ENCODE results near the gene NDUFB2. TPM values are rescaled to one million over a fixed set of nuclear protein-coding genes. Genes with fewer than 3 reads are reported as not detected.
"Not testable (repeated sequence)": the region's sequence is repeated elsewhere in the genome, so short reads cannot be mapped to it uniquely, and the experiment has no call there.

NDUFB2 gene
- total RNA-seq, 2 donors from 2014 or later: 92.5 to 109 TPM

DNA sequence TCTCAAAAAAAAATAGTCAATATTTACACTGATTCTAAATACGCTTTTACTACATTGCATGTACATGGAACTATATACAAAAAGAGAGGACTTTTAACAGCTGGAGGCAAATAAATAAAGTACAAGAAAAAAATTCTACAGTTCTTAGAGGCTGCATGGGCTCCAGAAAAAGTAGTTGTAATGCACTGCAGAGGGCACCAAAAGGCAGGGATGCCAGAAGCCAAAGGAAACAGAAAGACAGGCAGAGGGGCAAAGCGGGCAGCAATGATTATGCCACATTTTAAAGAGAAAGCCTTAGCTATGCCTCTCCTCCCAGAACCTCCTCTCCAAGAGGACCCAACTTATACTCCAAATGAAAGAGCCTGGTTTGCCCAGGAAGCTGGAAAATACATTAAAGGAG lies 35.4 kb upstream of the NDUFB2 start:
- Mint-ChIP-seq H3K4me3 (no peak overlapping the region), H3K27me3 (peaks cover 24% of the 10 kb centered on the region), H3K4me1 (peaks cover 8% of the 10 kb centered on the region), H3K36me3 (ENCODE audit: low read depth) (peaks cover 3% of the 10 kb centered on the region), H3K27ac (no peak overlapping the region)
- ATAC-seq (no peak), DNase-seq (no peak)
- H3K9me3 ChIP-seq (ENCODE audit: control insufficient read depth, low read length, poor library complexity, severe bottlenecking): no peaks in the 10 kb centered on the region

DNA sequence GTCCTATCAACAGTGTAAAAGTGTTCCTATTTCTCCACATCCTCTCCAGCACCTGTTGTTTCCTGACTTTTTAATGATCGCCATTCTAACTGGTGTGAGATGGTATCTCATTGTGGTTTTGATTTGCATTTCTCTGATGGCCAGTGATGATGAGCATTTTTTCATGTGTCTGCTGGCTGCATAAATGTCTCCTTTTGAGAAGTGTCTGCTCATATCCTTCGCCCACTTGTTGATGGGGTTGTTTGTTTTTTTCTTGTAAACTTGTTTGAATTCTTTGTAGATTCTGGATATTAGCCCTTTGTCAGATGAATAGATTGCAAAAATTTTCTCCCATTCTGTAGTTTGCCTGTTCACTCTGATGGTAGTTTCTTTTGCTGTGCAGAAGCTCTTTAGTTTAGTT lies 33.6 kb upstream of the NDUFB2 start:
- not testable (repeated sequence) for H3K9me3 ChIP-seq (ENCODE audit: control insufficient read depth, low read length, poor library complexity, severe bottlenecking); H3K36me3 Mint-ChIP-seq (ENCODE audit: low read depth); H3K4me1 Mint-ChIP-seq; ATAC-seq; H3K4me3 Mint-ChIP-seq; H3K27ac Mint-ChIP-seq; H3K27me3 Mint-ChIP-seq; DNase-seq

DNA sequence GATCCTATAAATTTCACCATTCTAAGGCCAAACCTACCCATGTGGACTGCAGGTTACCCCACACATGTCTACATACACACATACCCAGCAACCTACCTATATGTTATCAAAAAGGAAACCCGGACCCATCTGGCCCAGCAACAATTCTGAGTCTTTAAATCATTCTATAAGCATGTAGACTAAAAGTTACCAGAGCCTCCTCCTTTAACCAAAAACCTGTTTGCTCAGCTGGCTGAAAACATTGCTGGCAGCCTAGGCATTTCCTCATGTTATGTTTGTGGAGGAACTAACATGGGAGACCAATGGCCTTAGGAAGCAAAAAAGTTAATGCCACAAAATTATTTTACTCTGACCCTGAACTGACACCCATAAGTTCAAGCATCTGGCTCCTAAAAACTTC lies 29.0 kb upstream of the NDUFB2 start:
- H3K36me3 Mint-ChIP-seq (ENCODE audit: low read depth): no peaks in the 10 kb centered on the region
- H3K4me1 Mint-ChIP-seq: no peaks in the 10 kb centered on the region
- H3K27me3 Mint-ChIP-seq: no peaks in the 10 kb centered on the region
- ATAC-seq (no peak), DNase-seq (no peak)
- H3K4me3 Mint-ChIP-seq: no peak overlapping the region
- no peaks in the 10 kb centered on the region for H3K9me3 ChIP-seq (ENCODE audit: control insufficient read depth, low read length, poor library complexity, severe bottlenecking)
- no peak overlapping the region for H3K27ac Mint-ChIP-seq

DNA sequence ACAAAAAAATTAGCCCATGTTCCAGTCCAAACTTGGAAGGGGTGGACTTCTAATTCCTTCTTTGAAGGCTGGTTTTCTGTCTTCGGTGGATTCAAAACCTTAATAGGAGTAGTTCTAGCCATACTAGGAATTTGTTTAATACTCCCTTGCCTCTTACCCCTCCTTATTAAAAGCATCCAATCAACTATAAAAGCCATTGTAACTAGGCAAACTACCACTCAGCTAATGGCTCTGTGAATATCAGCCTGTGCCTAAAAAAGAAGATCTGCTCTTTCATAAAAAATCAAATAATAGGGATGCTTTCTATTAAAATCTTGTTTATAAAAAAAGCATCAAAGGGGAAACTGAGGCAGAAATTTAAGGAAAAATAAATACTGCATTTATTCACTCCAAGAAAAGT lies 27.9 kb upstream of the NDUFB2 start:
- ATAC-seq (no peak), DNase-seq (no peak)

DNA sequence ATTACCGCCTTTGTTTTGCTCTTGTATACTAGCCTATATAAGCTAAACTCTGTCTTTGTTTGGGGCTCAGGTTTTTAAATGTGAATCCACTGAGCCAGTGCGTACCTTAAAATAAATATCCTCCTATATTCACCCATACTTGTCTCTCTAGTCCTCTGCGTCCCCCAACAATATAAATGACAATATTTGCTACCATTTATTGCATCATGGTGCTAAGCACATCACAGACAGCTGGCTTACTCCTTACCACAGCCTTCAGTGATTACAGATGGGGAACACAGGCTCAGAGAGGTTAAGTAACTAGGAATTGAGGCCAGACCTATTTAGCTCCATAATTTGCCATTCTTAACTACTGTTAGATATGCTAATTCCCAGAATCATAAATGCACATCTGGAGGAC lies 27.2 kb upstream of the NDUFB2 start:
- ATAC-seq: no peak
- Mint-ChIP-seq H3K36me3 (ENCODE audit: low read depth) (no peaks in the 10 kb centered on the region), H3K4me1 (peaks cover 4% of the 10 kb centered on the region)

More for the DNA sequence above, 27.9 kb upstream of the NDUFB2 start:
- H3K9me3 ChIP-seq (ENCODE audit: control insufficient read depth, low read length, poor library complexity, severe bottlenecking): no peaks in the 10 kb centered on the region
- H3K4me3 Mint-ChIP-seq: no peak overlapping the region
- no peaks in the 10 kb centered on the region for H3K4me1 Mint-ChIP-seq
- H3K27ac Mint-ChIP-seq: no peak overlapping the region
- no peaks in the 10 kb centered on the region for H3K36me3 Mint-ChIP-seq (ENCODE audit: low read depth)
- no peaks in the 10 kb centered on the region for H3K27me3 Mint-ChIP-seq

DNA sequence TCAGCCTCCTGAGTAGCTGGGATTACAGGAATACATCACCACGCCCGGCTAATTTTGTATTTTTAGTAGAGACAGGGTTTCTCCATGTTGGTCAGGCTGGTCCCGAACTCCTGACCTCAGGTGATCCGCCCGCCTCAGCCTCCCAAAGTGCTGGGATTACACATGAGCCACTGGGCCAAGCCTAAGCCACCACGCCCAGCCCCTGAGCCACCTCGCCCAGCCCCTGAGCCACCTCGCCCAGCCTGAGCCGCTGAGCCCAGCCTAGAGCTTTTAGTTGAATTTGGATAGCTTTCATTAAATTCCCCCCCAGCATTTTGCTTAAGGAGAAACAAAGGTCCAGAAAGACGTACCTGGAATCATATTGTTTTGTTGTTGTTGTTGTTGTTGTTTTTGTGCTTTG lies 26.6 kb upstream of the NDUFB2 start:
- ATAC-seq; H3K36me3 Mint-ChIP-seq (ENCODE audit: low read depth); H3K4me3 Mint-ChIP-seq: not testable (repeated sequence)

More for the DNA sequence above, 27.2 kb upstream of the NDUFB2 start:
- Mint-ChIP-seq H3K27ac (no peak overlapping the region), H3K4me3 (no peak overlapping the region), H3K27me3 (no peaks in the 10 kb centered on the region)
- no peak for DNase-seq
- no peaks in the 10 kb centered on the region for H3K9me3 ChIP-seq (ENCODE audit: control insufficient read depth, low read length, poor library complexity, severe bottlenecking)

DNA sequence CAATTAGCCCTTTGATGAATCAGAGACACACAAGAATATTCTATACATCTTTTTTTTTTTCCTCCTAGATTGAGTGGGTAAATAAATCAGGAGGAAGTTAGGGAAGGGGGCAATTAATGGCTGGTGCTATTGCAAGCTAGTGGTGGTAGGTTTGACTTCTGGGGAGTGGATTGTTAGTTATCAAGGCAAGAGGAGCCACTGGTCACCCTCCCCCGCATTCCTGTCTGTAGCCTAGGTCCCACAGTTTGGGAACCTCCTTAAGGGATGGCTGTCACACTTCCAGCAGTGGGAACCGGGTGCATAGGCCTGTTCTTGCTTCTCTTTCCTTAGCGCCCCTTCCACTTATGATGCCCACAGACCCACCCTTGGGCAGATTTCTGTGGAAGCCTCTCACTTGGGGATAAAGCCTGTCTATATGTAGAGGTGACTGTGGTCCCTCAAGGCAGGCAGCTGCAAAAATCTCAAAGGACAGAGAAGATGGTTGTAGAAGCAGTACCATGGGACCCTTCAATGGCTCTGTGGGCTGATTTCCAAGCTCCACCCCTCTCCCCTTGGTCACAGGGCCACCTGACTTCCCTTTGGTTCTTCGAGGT lies 26.1 kb upstream of the NDUFB2 start:
- H3K9me3 ChIP-seq (ENCODE audit: control insufficient read depth, low read length, poor library complexity, severe bottlenecking): no peaks in the 10 kb centered on the region
- Mint-ChIP-seq H3K27ac (no peak overlapping the region), H3K4me3 (no peak overlapping the region), H3K4me1 (peaks cover 13% of the 10 kb centered on the region), H3K36me3 (ENCODE audit: low read depth) (no peaks in the 10 kb centered on the region), H3K27me3 (no peaks in the 10 kb centered on the region)
- ATAC-seq: no peak
- no peak for DNase-seq

More for the DNA sequence above, 26.6 kb upstream of the NDUFB2 start:
- not testable (repeated sequence) for H3K27me3 Mint-ChIP-seq; H3K4me1 Mint-ChIP-seq; H3K27ac Mint-ChIP-seq; H3K9me3 ChIP-seq (ENCODE audit: control insufficient read depth, low read length, poor library complexity, severe bottlenecking); DNase-seq

DNA sequence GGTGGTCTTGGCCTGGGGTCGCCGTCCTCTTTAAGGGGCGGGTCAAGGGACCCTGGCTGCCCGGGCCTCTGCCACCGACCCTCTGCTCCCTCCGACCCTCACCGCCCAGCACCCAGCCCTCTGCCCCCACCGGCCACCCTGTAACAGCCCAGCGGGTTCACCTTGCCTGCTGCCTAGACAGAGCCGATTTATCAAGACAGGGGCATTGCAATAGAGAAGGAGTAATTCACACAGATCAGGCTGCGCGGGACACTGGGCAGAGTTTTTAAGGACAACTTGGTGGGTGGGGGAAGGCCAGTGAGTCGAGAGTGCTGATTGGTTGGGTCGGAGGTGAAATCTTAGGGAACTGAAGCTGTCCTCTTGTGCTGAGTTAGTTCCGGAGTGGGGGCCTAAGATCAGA lies 24.5 kb upstream of the NDUFB2 start:
- Mint-ChIP-seq H3K36me3 (ENCODE audit: low read depth) (no peaks in the 10 kb centered on the region), H3K4me3 (peak overlapping the region; percentile 73), H3K4me1 (peaks cover 16% of the 10 kb centered on the region), H3K27me3 (no peaks in the 10 kb centered on the region), H3K27ac (no peak overlapping the region)
- ATAC-seq (no peak), DNase-seq (no peak)
- no peaks in the 10 kb centered on the region for H3K9me3 ChIP-seq (ENCODE audit: control insufficient read depth, low read length, poor library complexity, severe bottlenecking)

DNA sequence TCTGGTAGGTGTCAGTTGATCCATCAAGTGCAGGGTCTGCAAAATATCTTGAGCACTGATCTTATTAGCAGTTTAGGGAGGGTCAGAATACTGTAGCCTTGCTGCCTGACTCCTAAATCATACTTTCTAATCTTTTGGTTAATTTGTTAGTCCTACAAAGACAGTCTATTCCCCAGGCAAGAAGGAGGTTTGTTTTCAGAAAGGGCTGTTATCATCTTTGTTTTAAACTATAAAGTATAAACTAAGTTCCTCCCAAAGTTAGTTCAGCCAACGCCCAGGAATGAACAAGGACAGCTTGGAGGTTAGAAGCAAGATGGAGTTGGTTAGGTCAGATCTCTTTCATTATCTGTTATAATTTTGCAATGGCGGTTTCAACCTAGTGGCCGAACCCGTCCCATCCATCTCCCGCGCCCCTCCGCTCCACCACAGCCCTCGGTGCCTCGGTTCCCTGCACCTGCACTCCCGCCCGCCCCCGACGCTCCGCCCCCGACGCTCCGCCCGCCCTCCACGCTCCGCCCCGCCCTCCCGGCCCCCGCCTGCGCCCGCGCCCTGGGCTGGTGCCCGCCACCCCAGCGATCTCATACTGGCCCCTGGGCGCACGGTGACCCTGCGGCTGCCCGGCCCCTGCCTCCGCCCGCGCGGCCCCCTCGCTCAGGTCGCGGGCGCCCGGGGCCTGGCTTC lies 24.0 kb upstream of the NDUFB2 start, which contains the start of gene ADCK2:
Gene ADCK2 (plus strand): TSS at position 564 of the 681 bp plus-strand sequence. CDS start 386 bp downstream, outside the sequence.
- H3K4me1 Mint-ChIP-seq: peaks cover 18% of the 10 kb centered on the region
- peak within 1 kb of the TSS; percentile 91 for H3K27ac Mint-ChIP-seq
- ATAC-seq (peak; percentile 74), DNase-seq (peak; percentile 29 to 67 (median 60))
- no peaks in the 10 kb centered on the region for H3K27me3 Mint-ChIP-seq
- no peaks in the 10 kb centered on the region for H3K36me3 Mint-ChIP-seq (ENCODE audit: low read depth)
- no peaks in the 10 kb centered on the region for H3K9me3 ChIP-seq (ENCODE audit: control insufficient read depth, low read length, poor library complexity, severe bottlenecking)
- peak within 1 kb of the TSS; percentile 92 for H3K4me3 Mint-ChIP-seq

DNA sequence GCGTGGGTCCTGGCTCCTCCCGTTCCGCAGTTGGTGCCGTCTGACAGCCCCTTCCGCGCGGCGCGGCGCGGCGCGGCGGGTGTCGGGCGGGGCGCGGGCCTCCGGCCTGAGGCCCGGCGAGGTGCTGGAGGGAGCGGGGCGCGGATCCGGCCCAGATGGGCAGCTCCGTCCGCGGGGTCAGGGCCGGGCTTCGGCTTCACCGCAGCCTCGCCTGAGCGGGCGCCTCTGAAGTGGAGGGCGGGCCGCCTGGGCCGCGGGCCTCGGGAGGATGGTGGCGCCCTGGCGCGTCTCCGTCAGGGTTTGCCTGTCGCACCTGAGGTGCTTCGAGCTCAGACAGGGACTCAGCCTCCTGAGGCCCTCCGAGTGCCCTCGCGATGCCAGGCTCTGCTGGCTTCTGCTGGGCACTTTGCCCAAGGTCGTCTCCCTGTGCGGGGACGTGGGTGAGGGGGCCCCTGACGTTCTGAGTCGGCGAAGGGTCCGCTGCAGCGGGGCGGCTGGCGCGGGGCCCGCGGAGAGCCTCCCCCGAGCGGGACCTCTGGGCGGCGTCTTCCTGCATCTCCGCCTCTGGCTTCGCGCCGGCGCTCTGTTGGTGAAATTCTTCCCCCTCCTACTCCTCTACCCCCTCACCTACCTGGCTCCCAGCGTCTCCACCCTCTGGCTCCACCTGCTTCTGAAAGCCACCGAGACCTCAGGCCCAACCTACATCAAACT lies 23.3 kb upstream of the NDUFB2 start:
- ATAC-seq (peak; percentile 82), DNase-seq (peak; percentile 42 to 51 (median 44))
- H3K9me3 ChIP-seq (ENCODE audit: control insufficient read depth, low read length, poor library complexity, severe bottlenecking): no peaks in the 10 kb centered on the region
- H3K36me3 Mint-ChIP-seq (ENCODE audit: low read depth): peaks cover 6% of the 10 kb centered on the region
- peak overlapping the region; percentile 92 for H3K4me3 Mint-ChIP-seq
- H3K27ac Mint-ChIP-seq: peak overlapping the region; percentile 91
- H3K27me3 Mint-ChIP-seq: no peaks in the 10 kb centered on the region
- H3K4me1 Mint-ChIP-seq: peaks cover 25% of the 10 kb centered on the region

DNA sequence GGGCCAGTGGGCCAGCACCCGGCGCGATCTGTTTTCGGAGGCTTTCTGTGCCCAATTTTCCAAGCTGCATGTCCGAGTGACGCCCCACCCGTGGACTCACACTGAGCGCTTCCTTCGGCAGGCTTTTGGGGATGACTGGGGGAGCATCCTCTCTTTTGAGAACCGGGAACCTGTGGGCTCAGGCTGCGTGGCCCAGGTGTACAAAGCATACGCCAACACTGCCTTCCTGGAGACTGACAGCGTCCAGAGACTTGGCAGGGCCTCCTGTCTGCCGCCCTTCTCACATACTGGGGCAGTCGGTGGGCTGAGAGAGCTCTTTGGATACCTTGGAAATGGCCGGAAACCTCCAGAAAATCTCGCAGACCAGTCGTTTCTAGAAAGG lies 22.7 kb upstream of the NDUFB2 start:
- peaks cover 29% of the 10 kb centered on the region for H3K4me1 Mint-ChIP-seq
- H3K27me3 Mint-ChIP-seq: no peaks in the 10 kb centered on the region
- peaks cover 10% of the 10 kb centered on the region for H3K36me3 Mint-ChIP-seq (ENCODE audit: low read depth)
- ATAC-seq (no peak), DNase-seq (no peak)
- no peaks in the 10 kb centered on the region for H3K9me3 ChIP-seq (ENCODE audit: control insufficient read depth, low read length, poor library complexity, severe bottlenecking)
- peak overlapping the region; percentile 91 for H3K27ac Mint-ChIP-seq
- H3K4me3 Mint-ChIP-seq: peak overlapping the region; percentile 92

DNA sequence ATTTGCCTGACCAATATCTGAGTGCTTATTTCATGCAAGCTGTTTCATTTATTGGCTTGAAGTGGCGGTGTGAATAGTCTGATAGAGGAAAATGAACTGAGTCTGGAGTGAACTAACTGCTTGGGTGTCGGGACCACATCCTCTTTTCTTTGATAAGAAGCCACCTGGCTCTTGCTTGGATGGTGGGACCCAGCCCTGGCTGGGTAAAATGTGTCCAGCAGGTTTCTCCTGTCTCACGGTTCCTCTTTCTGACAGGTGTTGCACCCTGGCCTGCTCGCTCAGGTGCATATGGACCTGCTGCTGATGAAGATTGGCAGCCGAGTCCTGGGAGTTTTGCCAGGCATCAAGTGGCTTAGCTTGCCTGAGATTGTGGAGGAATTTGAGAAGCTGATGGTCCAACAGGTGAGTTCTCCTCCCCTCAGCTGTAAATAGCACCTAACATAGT lies 22.1 kb upstream of the NDUFB2 start:
- no peak for ATAC-seq
- Mint-ChIP-seq H3K4me3 (peak overlapping the region; percentile 92), H3K36me3 (ENCODE audit: low read depth) (peaks cover 13% of the 10 kb centered on the region), H3K4me1 (peaks cover 29% of the 10 kb centered on the region), H3K27ac (peak overlapping the region; percentile 91), H3K27me3 (no peaks in the 10 kb centered on the region)
- H3K9me3 ChIP-seq (ENCODE audit: control insufficient read depth, low read length, poor library complexity, severe bottlenecking): no peaks in the 10 kb centered on the region
- DNase-seq: no peak

DNA sequence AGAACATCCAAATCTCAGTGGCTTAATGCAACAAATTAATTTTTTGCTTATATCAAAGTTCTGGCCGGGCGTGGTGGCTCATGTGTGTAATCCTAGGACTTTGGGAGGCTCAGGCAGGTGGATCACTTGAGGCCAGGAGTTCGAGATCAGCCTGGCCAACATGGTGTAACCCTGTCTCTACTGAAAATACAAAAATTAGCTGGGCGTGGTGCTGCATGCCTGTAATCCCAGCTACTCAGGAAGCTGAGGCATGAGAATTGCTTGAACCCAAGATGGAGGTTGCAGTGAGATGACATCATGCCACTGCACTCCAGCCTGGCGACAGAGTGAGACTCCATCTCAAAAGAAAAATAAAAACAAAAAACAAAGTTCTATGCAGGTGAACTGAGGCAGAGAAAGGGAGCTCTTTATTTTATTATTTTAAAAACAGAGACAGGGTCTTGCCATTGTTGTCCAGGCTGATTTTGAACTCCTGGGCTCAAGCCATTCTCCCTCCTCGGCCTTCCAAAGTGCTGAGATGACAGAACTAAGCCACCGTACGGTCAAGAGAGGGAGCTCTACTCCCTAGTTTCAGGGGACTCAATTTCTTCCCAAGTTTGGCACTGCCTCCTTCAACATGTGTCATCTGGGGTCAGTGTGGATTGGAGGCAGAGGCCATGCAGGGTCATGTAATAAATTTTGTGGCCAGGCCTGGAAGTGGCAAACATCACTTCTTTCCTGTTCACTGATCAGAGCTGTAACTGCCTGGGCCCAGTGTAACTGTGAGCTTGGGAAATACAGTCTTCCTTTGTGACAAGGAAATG lies 21.4 kb upstream of the NDUFB2 start:
- Mint-ChIP-seq H3K4me3 (no peak overlapping the region), H3K36me3 (ENCODE audit: low read depth) (peaks cover 13% of the 10 kb centered on the region), H3K27ac (no peak overlapping the region), H3K27me3 (no peaks in the 10 kb centered on the region), H3K4me1 (peaks cover 29% of the 10 kb centered on the region)
- H3K9me3 ChIP-seq (ENCODE audit: control insufficient read depth, low read length, poor library complexity, severe bottlenecking): no peaks in the 10 kb centered on the region
- no peak for ATAC-seq
- no peak for DNase-seq
